Iris pigment epithelial cell (primary cell): Measurements from ENCODE around the gene CFAP52.
"Not testable (repeated sequence)": the region's sequence is repeated elsewhere in the genome, so short reads cannot be mapped to it uniquely, and the experiment has no call there.

Experiments
- DNase-seq: peaks from one replicate; pipeline ENCODE4 v3.0.0-alpha.2; 2011; ENCODE audit warnings: low read depth

The CFAP52 gene

DNA sequence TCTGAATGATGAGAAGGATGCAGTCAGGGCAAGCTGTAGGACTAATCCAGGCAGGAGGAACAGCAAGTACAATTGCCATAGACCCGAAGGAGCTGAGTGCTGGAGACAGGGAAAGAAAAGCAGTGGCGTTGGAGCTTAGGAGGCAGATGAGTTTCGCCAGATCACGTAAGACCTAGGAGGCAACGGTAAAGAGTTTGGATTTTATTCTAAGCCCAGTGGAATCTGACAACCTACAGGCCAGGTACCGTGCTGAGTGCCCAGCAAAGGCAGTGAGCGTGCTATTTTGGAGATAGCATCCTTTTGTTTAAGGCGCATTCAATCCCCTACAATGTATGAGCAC, 70.1 kb downstream of the CFAP52 start:
- peak; percentile 6 for DNase-seq

GRCh38 chr17:9647014-9647413, 70.6 kb downstream of the CFAP52 start:
- DNase-seq, result peak; percentile 17

GRCh38 chr17:9648521-9649110, 72.2 kb downstream of the CFAP52 start:
- DNase-seq, result peak; percentile 12

DNA sequence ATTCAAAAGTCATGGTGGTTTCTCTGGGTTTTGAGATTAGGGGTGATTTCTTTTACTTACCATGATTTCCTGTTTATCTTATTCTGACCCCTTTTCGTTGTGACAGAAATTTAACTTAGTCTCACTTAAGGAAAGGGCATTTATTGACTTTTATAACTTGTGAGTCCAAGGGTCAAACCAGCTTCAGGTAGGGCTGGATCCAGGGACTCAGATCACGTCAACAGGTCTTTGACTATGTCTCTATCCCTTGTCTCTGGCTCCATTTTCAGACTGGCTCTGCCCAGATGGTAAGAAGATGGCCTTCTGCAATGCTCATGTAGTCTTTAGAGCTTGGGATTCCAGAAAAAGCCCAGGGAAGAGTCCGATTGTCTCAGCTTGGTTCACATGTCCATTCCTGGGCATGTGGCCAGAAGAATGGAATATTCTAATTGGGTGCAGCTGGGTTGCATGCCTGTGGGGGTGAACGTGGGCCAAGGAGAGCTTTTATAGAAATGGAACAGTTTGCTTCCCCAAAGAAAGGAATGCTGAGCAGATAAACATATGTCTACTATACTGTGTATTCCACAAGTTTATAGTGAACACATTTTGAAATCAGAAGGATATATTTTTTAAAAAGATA, 82.3 kb downstream of the CFAP52 start:
- peak; percentile 74 for DNase-seq

DNA sequence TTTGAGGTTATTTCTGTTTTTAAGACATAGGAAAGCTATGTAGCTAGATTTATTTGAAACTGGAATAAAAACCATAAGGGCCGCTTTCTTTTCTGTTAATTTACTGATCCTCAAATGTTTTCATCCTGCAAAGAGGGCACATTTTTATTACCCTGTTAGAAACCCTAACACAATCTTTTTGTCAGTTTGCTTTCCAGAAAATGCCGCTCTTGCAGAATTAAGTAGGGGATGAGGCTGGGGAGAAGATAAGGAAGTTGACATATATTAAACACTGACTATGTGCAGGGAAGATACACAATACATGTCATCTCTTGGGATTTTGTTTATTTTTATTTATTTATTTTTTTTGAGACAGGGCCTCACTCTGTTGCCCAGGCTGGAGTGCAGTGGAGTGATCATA, 84.6 kb downstream of the CFAP52 start:
- DNase-seq, result no peak

GRCh38 chr17:9663511-9663910, 87.1 kb downstream of the CFAP52 start:
- DNase-seq, result not testable (repeated sequence)

DNA sequence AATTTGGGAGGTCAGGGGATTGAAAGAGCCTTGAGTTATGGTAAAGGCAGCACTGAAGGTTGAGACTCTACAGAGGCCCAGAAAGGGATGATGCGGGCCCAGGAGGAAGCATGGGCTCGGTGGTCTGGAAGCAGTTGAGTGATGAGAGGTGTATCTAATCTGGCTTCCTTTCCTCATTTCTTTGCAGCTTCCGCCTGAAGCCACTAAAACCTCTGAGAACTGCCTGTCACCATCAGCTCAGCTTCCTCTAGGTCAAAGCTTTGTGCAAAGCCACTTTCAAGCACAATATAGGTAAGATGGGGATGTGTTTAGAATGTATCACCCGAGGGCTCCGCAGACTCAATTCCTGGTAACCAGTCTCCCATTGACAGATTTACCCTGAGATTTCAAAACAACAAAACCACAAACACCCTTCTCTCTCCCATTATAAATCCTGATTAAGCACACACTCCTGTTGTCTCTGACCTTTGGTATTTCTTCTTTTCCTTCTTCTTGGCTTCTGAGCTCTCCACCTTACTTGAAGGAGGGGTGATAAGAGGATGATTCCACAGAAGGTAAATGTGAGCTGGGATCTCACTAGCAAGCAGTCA, 90.1 kb downstream of the CFAP52 start:
- DNase-seq, result no peak

GRCh38 chr17:9668517-9668916, 92.1 kb downstream of the CFAP52 start:
- peak; percentile 86 for DNase-seq

DNA sequence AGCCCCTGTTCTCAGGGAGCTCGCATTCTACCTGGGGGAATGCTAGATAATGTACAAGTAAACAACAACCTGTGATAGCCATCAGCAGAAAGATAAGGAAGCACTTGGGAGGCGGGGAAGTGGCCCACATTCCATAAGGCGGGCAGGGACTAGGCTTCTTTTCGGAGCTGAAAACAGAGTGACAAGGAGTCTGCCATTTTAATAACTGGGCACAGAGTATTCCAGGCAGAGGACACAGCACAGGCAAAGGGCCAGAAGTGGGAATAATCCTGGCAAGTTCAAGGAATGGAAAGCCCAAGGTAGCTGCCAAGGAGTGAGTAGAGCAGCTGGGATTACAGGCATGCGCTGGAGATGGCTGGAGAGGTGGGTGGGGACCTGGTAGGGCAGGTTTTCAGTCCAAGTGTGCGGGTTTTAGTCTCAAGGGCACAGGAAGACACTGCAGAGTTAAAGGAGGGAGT, 93.1 kb downstream of the CFAP52 start:
- no peak for DNase-seq

GRCh38 chr17:9670596-9670995, 94.2 kb downstream of the CFAP52 start:
- DNase-seq, result no peak

DNA sequence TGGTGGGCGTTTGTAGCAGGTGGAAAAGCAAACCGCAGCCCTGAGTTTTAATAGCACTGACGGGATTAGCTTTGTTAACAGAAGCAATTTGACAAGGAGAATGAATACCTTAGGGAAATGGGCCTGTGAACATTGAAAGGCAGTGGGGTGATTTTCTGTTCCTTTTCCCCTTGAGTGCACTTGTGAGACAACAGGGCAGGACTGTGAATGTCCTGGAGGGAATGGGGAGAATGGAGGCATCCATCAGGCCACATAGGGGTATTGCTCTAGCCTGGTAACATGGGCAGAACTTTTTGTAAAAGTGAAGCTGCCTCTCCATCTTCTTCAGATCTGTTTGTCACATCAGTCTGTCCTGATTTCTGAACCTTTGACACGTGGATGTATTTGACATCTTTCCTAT, 95.1 kb downstream of the CFAP52 start:
- DNase-seq, result no peak

DNA sequence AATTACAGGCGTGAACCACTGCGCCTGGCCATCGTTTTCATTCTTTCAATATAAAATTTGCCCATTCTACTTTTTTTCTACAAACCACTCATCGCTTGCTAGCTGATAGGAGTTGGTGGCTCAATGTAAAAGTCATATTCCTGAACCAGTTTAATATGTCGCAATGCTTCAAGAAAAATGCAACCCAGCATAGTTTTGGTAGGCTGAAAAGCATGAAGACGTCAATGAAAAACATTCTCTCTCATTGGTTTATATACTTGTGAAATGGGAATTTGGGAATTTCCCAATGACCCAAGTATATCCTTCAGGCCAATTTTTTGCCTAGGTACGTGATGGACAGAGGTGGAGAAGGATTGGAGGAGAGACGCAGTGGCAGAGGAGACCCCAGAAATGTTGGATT, 95.8 kb downstream of the CFAP52 start:
- peak; percentile 57 for DNase-seq

- DNase-seq, result no peak
Measured at GRCh38 chr17:9672691-9673090, 96.2 kb downstream of the CFAP52 start.

GRCh38 chr17:9676084-9676483, 99.6 kb downstream of the CFAP52 start:
- DNase-seq, result no peak

- DNase-seq, result peak; percentile 79
Measured at GRCh38 chr17:9676820-9677310, 100.4 kb downstream of the CFAP52 start.

GRCh38 chr17:9677411-9677810, 101.0 kb downstream of the CFAP52 start:
- no peak for DNase-seq

DNA sequence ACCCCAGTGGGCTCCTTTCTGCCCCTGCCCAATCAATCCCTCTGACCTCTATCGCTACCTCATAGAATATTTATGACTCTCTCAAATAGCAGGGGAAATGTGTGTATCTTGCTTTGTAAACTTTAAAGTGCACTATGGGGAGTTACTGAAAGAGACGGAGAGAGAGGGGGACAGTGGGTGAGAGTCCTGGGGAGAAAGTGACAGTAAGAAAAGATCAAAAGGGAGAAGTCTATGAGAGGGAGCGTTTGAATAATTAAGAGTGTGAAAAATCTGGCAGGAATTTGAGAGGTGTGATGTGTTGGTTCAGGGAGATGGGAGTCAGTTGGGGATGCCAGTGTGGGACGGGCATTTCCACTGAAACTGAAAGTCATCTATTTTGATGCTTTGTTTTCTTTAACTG, 101.5 kb downstream of the CFAP52 start:
- no peak for DNase-seq

- peak; percentile 34 for DNase-seq
Measured at GRCh38 chr17:9684955-9685621, 108.6 kb downstream of the CFAP52 start.
